OCI-LY1 (cell line): ENCODE results near the gene ADD2.

Source experiments
- H2AFZ ChIP-seq: fragments of 200-600 bp; sonication (generic), shearing (Covaris generic); 2 replicates; pipeline ENCODE4 v1.6.0; 2014; ENCODE audit warnings: antibody characterized with exemption, mild to moderate bottlenecking, low read length
- H3F3A ChIP-seq: fragments of 200-600 bp; sonication (generic), shearing (Covaris generic); 2 replicates; pipeline ENCODE4 v1.6.0; 2014; ENCODE audit warnings: mild to moderate bottlenecking, antibody characterized with exemption, low read length, moderate library complexity; ENCODE audit not compliant: insufficient read depth
- H3K27ac ChIP-seq: fragments of 200-600 bp; sonication (generic); 2 replicates; pipeline ENCODE4 v1.5.1; 2014; ENCODE audit warnings: low read length, mixed run types, mild to moderate bottlenecking, low read depth; ENCODE audit not compliant: poor library complexity, severe bottlenecking
- H3K27me3 ChIP-seq: fragments of 200-600 bp; sonication (generic); 2 replicates; pipeline ENCODE4 v1.6.0; 2014; ENCODE audit warnings: antibody characterized with exemption, mild to moderate bottlenecking, low read length, moderate library complexity; ENCODE audit not compliant: insufficient read depth
- H3K36me3 ChIP-seq: fragments of 200-600 bp; sonication (generic); 2 replicates; pipeline ENCODE4 v1.6.1; 2014; ENCODE audit warnings: mild to moderate bottlenecking, antibody characterized with exemption, low read length, moderate library complexity, mixed read lengths; ENCODE audit not compliant: insufficient read depth
- H3K4me1 ChIP-seq: fragments of 200-600 bp; sonication (generic); 2 replicates; pipeline ENCODE4 v1.5.1; 2014; ENCODE audit warnings: mild to moderate bottlenecking, low read length, moderate library complexity; ENCODE audit not compliant: insufficient read depth, severe bottlenecking
- H3K4me2 ChIP-seq: fragments of 200-600 bp; sonication (generic), shearing (Covaris generic); 2 replicates; pipeline ENCODE4 v1.6.1; 2014; ENCODE audit warnings: low read length
- H3K4me3 ChIP-seq: fragments of 200-600 bp; sonication (generic); 2 replicates; pipeline ENCODE4 v1.5.1; 2014; ENCODE audit warnings: low read length, low read depth, mild to moderate bottlenecking, mixed read lengths; ENCODE audit not compliant: poor library complexity, severe bottlenecking
- H3K79me2 ChIP-seq: fragments of 200-600 bp; shearing (Covaris generic); 2 replicates; pipeline ENCODE4 v1.6.1; 2016; ENCODE audit warnings: mixed run types, low read length, mixed read lengths; ENCODE audit not compliant: insufficient read depth
- H3K9ac ChIP-seq: fragments of 200-600 bp; sonication (generic), shearing (Covaris generic); 2 replicates; pipeline ENCODE4 v1.6.1; 2014; ENCODE audit warnings: mild to moderate bottlenecking, low read length, mixed read lengths
- H3K9me2 ChIP-seq: fragments of 200-600 bp; sonication (generic), shearing (Covaris generic); 2 replicates; pipeline ENCODE4 v1.6.1; 2014; ENCODE audit warnings: low read depth, mild to moderate bottlenecking, low read length, mixed read lengths
- H3K9me3 ChIP-seq: fragments of 200-600 bp; shearing (Covaris generic); 2 replicates; pipeline ENCODE4 v1.6.1; 2014; ENCODE audit warnings: low read length, mixed read lengths
- H4K20me1 ChIP-seq: fragments of 200-600 bp; sonication (generic), shearing (Covaris generic); 2 replicates; pipeline ENCODE4 v1.6.0; 2016; ENCODE audit warnings: mild to moderate bottlenecking, low read length; ENCODE audit not compliant: insufficient read depth
- EZH2 ChIP-seq: fragments of 200-600 bp; sonication (generic), shearing (Covaris generic); IDR thresholded peaks from 2 replicates; pipeline ENCODE4 v1.8.0; 2017; ENCODE audit warnings: borderline replicate concordance, mixed run types, mild to moderate bottlenecking, antibody characterized with exemption, low read length, moderate library complexity, mixed read lengths
- TF ChIP-seq, protein P1 (sequence below): fragments of 200-600 bp; sonication (generic), shearing (Covaris generic); IDR thresholded peaks from 2 replicates; pipeline ENCODE4 v1.5.1; 2017; ENCODE audit warnings: mild to moderate bottlenecking, antibody characterized with exemption, low read length, moderate library complexity, mixed read lengths

Gene ADD2

DNA sequence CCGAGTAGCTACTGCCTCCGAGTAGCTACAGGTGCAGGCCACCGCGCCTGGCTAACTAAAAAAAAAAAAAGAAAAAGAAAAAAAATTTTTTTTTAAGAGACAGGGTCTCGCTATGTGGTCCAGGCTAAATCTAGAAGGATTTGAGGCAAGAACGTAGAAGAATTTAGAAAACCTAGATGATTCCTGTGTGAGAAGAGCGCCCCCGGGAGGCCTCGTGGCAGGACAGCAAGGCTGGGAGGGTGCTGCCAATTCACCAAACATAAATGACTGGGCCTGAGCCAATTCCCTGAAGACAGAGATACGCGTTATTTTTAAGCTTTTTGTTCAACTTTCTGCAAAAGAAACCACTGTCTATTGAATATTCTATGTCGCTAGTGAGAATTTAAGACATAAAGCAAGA lies 124.3 kb downstream of the ADD2 start:
- Histone ChIP-seq H3K4me2 (no peak overlapping the region), H3K36me3 (no peaks in the 10 kb centered on the region), H4K20me1 (no peaks in the 10 kb centered on the region), H3K27me3 (no peaks in the 10 kb centered on the region), H2AFZ (no peak overlapping the region), H3K4me3 (no peak overlapping the region), H3K79me2 (no peaks in the 10 kb centered on the region), H3K27ac (no peak overlapping the region), H3K4me1 (no peaks in the 10 kb centered on the region), H3K9me2 (no peaks in the 10 kb centered on the region), H3F3A (no peaks in the 10 kb centered on the region), H3K9ac (no peak overlapping the region), H3K9me3 (no peaks in the 10 kb centered on the region)
- TF ChIP-seq, protein P1, sequence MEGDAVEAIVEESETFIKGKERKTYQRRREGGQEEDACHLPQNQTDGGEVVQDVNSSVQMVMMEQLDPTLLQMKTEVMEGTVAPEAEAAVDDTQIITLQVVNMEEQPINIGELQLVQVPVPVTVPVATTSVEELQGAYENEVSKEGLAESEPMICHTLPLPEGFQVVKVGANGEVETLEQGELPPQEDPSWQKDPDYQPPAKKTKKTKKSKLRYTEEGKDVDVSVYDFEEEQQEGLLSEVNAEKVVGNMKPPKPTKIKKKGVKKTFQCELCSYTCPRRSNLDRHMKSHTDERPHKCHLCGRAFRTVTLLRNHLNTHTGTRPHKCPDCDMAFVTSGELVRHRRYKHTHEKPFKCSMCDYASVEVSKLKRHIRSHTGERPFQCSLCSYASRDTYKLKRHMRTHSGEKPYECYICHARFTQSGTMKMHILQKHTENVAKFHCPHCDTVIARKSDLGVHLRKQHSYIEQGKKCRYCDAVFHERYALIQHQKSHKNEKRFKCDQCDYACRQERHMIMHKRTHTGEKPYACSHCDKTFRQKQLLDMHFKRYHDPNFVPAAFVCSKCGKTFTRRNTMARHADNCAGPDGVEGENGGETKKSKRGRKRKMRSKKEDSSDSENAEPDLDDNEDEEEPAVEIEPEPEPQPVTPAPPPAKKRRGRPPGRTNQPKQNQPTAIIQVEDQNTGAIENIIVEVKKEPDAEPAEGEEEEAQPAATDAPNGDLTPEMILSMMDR: peak; percentile 48
- no peak for TF ChIP-seq EZH2

DNA sequence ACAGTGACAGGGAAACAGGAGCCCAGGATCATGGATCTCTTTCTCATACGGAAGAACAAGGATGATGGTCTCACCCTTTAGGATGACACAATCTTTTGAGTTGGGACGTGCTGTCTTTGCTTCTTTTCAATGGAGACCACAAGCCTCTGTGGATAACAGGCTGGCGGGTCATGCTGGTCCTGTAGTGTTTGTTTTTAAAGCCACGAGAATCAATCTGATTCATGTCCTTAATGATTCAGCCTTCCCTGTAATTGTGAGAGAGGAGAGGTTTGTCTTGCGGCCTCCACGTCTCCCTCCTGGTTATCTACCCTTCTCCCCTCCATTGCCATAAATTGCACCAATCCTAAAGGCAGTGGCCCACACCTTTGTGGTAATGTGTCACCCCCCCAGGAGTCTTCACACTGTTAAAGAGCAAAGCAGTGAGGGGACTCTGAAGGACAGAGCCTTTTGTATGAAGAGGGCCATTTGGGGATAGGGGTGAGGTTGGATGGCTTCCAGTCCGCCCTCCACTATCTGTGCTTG lies 126.7 kb downstream of the ADD2 start:
- TF ChIP-seq, protein P1: no peak
- no peak for TF ChIP-seq EZH2
- no peak overlapping the region for H2AFZ ChIP-seq
- H4K20me1 ChIP-seq: no peaks in the 10 kb centered on the region
- H3K9me3 ChIP-seq: no peaks in the 10 kb centered on the region
- H3K4me1 ChIP-seq: no peaks in the 10 kb centered on the region
- no peaks in the 10 kb centered on the region for H3K27me3 ChIP-seq
- no peaks in the 10 kb centered on the region for H3F3A ChIP-seq
- H3K4me3 ChIP-seq: no peak overlapping the region
- H3K9ac ChIP-seq: no peak overlapping the region
- H3K27ac ChIP-seq: no peak overlapping the region
- H3K4me2 ChIP-seq: no peak overlapping the region
- no peaks in the 10 kb centered on the region for H3K9me2 ChIP-seq
- no peaks in the 10 kb centered on the region for H3K36me3 ChIP-seq
- H3K79me2 ChIP-seq: no peaks in the 10 kb centered on the region

DNA sequence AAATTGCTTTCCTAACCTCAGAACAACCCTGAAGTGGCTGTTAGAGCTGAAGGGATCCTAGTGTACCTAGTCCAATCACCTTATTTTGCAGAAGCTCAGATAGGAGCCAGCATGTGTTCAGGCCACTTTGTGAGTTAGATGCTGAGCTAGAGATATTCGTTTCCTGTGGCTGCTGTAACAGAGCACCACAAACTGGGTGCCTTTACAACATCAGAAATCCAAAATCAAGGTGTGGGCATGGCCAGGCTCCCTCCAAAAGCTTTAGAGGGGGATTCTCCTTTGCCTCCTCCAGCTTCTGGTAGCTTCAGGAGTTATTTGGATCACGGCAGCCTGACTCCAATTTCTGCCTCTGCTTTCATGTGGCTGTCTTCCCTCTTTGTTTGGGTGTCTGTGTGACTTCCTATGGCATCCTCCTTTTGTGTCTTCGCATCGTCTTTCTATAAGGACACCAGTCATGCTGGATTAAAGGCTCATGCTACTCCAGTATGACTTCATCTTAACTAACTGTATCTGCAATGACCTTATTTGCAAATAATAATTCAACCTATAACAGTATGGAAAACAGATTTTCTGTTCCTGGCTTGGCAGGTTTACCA lies 128.1 kb downstream of the ADD2 start:
- no peaks in the 10 kb centered on the region for H4K20me1 ChIP-seq
- TF ChIP-seq EZH2: no peak
- TF ChIP-seq, protein P1: no peak
- no peak overlapping the region for H3K4me2 ChIP-seq
- no peaks in the 10 kb centered on the region for H3K79me2 ChIP-seq
- no peak overlapping the region for H3K9ac ChIP-seq
- no peak overlapping the region for H3K27ac ChIP-seq
- H3K4me1 ChIP-seq: no peaks in the 10 kb centered on the region
- H3F3A ChIP-seq: no peaks in the 10 kb centered on the region
- H3K9me3 ChIP-seq: no peaks in the 10 kb centered on the region
- H3K27me3 ChIP-seq: no peaks in the 10 kb centered on the region
- no peaks in the 10 kb centered on the region for H3K36me3 ChIP-seq
- H3K4me3 ChIP-seq: no peak overlapping the region
- H2AFZ ChIP-seq: no peak overlapping the region
- H3K9me2 ChIP-seq: no peaks in the 10 kb centered on the region
